HepG2 (cell line): Measurements from ENCODE around the gene ITM2A. TPM values are rescaled to one million over a fixed set of nuclear protein-coding genes. Genes with fewer than 3 reads are reported as not detected.

Experiments used
- ATAC-seq: fragments of 200-7000 bp; cut with Tn5 transposase; 3 replicates; pipeline ENCODE4 v1.9.1; 2020; ENCODE audit warnings: mild to moderate bottlenecking, moderate library complexity
- BruUV-seq: library from RNA; stranded (reverse); fragments of 400-500 nt; replicated peaks from 2 replicates; lab custom pipeline; 2021; lab: Mats Ljungman, UMichigan
- CTCF ChIA-PET: fragments of 300-600 bp; formaldehyde crosslinking; extraction: SDS; loops from one replicate; lab custom pipeline; 2021; ENCODE audit warnings: low total read pairs, inconsistent platforms, low intra/inter-chr PET ratio; lab: Yijun Ruan, JAX
- POLR2A ChIA-PET: fragments of 350-600 bp; sonication (Branson Sonifier 250); formaldehyde crosslinking; loops from one replicate; lab custom pipeline; 2020; ENCODE audit warnings: antibody characterized with exemption, inconsistent platforms; lab: Yijun Ruan, JAX
- DNase-seq: peaks from one replicate; pipeline ENCODE4 v3.0.0-alpha.2; 2015; ENCODE audit warnings: low spot score
- FAIRE-seq: peaks from 3 replicates; lab custom pipeline; 2011; peaks lifted over from hg19 to GRCh38; lab: Jason Lieb, UNC
- H2AFZ ChIP-seq: one replicate; pipeline ENCODE4 v1.6.1; 2011; ENCODE audit warnings: low read length, inconsistent platforms
- H3K27ac ChIP-seq: fragments of 300-600 bp; 3 replicates; pipeline ENCODE4 v1.8.0; 2011; ENCODE audit warnings: mixed run types, mild to moderate bottlenecking, mixed read lengths, low read length, inconsistent platforms; ENCODE audit not compliant: insufficient read depth; ENCODE audit errors: extremely low read length
- H3K27me3 ChIP-seq, 2 experiments: fragments of 200-600 bp in 1 of 2; 2 replicates in 1 of 2; 3 replicates in 1 of 2; pipeline versions ENCODE4 v1.6.0 to v1.8.0; 2011; ENCODE audit warnings: low read length in 2 of 2, mild to moderate bottlenecking in 2 of 2, moderate library complexity in 2 of 2, inconsistent platforms in 1 of 2; ENCODE audit not compliant: insufficient read depth in 2 of 2, control insufficient read depth in 1 of 2
- H3K36me3 ChIP-seq, 2 experiments: fragments of 200-600 bp in 1 of 2; replicated peaks in 1 of 2; 2 replicates in 1 of 2; 3 replicates in 1 of 2; pipeline versions ENCODE4 v1.5.1 to v1.8.0; 2011; ENCODE audit warnings: low read length in 2 of 2, inconsistent platforms in 1 of 2; ENCODE audit not compliant: insufficient read depth in 2 of 2, control insufficient read depth in 1 of 2
- H3K4me1 ChIP-seq: 2 replicates; pipeline ENCODE4 v1.5.1; 2012; ENCODE audit warnings: low read length, inconsistent platforms; ENCODE audit not compliant: insufficient read depth
- H3K4me2 ChIP-seq: 2 replicates; pipeline ENCODE4 v1.6.0; 2011; ENCODE audit warnings: low read depth, low read length, inconsistent platforms
- H3K4me3 ChIP-seq, 3 experiments: fragments of 200-600 bp in 1 of 3; sonication (generic), shearing (Covaris generic) in 1 of 3; replicated peaks in 1 of 3; 2 replicates each; pipeline ENCODE4 v1.5.1; 2011 to 2016; ENCODE audit warnings: low read length in 3 of 3, inconsistent platforms in 2 of 3, low read depth in 2 of 3, mild to moderate bottlenecking in 2 of 3, control low read depth in 1 of 3, mixed read lengths in 1 of 3; ENCODE audit not compliant: insufficient read depth in 1 of 3
- H3K79me2 ChIP-seq: one replicate; pipeline ENCODE4 v1.6.1; 2011; ENCODE audit warnings: low read length, inconsistent platforms; ENCODE audit not compliant: insufficient read depth
- H3K9ac ChIP-seq: 2 replicates; pipeline ENCODE4 v1.6.0; 2011; ENCODE audit warnings: mild to moderate bottlenecking, low read depth, low read length, inconsistent platforms; ENCODE audit not compliant: insufficient read depth
- H3K9me3 ChIP-seq: 2 replicates; pipeline ENCODE4 v1.5.1; 2012; ENCODE audit warnings: mild to moderate bottlenecking, low read length
- H4K20me1 ChIP-seq: 2 replicates; pipeline ENCODE4 v1.6.0; 2011; ENCODE audit warnings: inconsistent platforms, mild to moderate bottlenecking, low read length, moderate library complexity; ENCODE audit not compliant: insufficient read depth
- AKAP8 ChIP-seq: sonication (generic); formaldehyde crosslinking; IDR thresholded peaks from 2 replicates; pipeline ENCODE4 v1.5.1; 2020; ENCODE audit warnings: mild to moderate bottlenecking, missing genetic modification reagents
- CREM ChIP-seq, 2 experiments: sonication (generic) in 1 of 2; formaldehyde crosslinking in 1 of 2; IDR thresholded peaks; 2 replicates each; pipeline versions ENCODE4 v1.4.0 to v1.6.1; 2016 to 2020; ENCODE audit warnings: antibody characterized with exemption in 1 of 2, mild to moderate bottlenecking in 1 of 2, missing genetic modification reagents in 1 of 2
- HDAC6 ChIP-seq: fragments of 200-600 bp; sonication (generic); IDR thresholded peaks from 2 replicates; pipeline ENCODE4 v1.7.0; 2017; ENCODE audit warnings: mild to moderate bottlenecking, antibody characterized with exemption, low read length, low read depth
- HNRNPK ChIP-seq: fragments of 200-400 bp; formaldehyde crosslinking; IDR thresholded peaks from 2 replicates; pipeline ENCODE4 v1.6.1; 2018; ENCODE audit warnings: low read length, low read depth, moderate library complexity, mild to moderate bottlenecking; ENCODE audit not compliant: poor library complexity, severe bottlenecking
- MIER3 ChIP-seq: IDR thresholded peaks from 2 replicates; pipeline ENCODE4 v1.6.1; 2016; ENCODE audit warnings: missing compliant biosample characterization, borderline replicate concordance
- NFKBIZ ChIP-seq: IDR thresholded peaks from 2 replicates; pipeline ENCODE4 v1.6.1; 2018; ENCODE audit warnings: missing genetic modification reagents, missing compliant biosample characterization
- NR1H2 ChIP-seq: sonication (generic); formaldehyde crosslinking; IDR thresholded peaks from 2 replicates; pipeline ENCODE4 v1.8.1; 2022; ENCODE audit warnings: low read depth, missing genetic modification reagents, borderline replicate concordance
- PHF5A ChIP-seq: IDR thresholded peaks from one replicate; pipeline ENCODE4 v1.6.1; 2018; ENCODE audit warnings: low read depth, missing genetic modification reagents; ENCODE audit not compliant: unreplicated experiment
- THAP7 ChIP-seq: sonication (generic); formaldehyde crosslinking; IDR thresholded peaks from 2 replicates; pipeline ENCODE4 v1.8.1; 2023; ENCODE audit warnings: mild to moderate bottlenecking, missing genetic modification reagents
- ZFP36L1 ChIP-seq: sonication (generic); formaldehyde crosslinking; IDR thresholded peaks from 2 replicates; pipeline ENCODE4 v1.8.0; 2022; ENCODE audit warnings: mild to moderate bottlenecking, missing genetic modification reagents, moderate library complexity
- ZNF644 ChIP-seq: IDR thresholded peaks from 2 replicates; pipeline ENCODE4 v1.6.1; 2016; ENCODE audit warnings: low read depth
- ZNF678 ChIP-seq: sonication (generic); formaldehyde crosslinking; IDR thresholded peaks from 2 replicates; pipeline ENCODE4 v1.4.0; 2020; ENCODE audit warnings: mild to moderate bottlenecking, missing genetic modification reagents
- ZNF703 ChIP-seq: sonication (generic); formaldehyde crosslinking; IDR thresholded peaks from 2 replicates; pipeline ENCODE4 v1.5.1; 2020; ENCODE audit warnings: missing genetic modification reagents, mild to moderate bottlenecking, moderate library complexity, borderline replicate concordance
- ZNF773 ChIP-seq: sonication (generic); formaldehyde crosslinking; IDR thresholded peaks from 2 replicates; pipeline ENCODE4 v1.4.0; 2020; ENCODE audit warnings: missing genetic modification reagents, borderline replicate concordance
- ZNF776 ChIP-seq: sonication (generic); formaldehyde crosslinking; IDR thresholded peaks from 2 replicates; pipeline ENCODE4 v1.4.0; 2020; ENCODE audit warnings: mild to moderate bottlenecking, missing genetic modification reagents
- WGBS: methylation state at CpG from one replicate; pipeline ENCODE4 v1.1.6; 2017; ENCODE audit warnings: low lambda C conversion rate; 5-methylcytosine and 5-hydroxymethylcytosine counted together
- in situ Hi-C: cut with HindIII; loops from 2 replicates; pipeline ENCODE4 v1.10.0; 2017; ENCODE audit warnings: low pct_unique_long_range_greater_than_20kb; ENCODE audit not compliant: extremely low pct_ligation_motif_present
- intact Hi-C: fragments of 100-400 bp; cut with micrococcal nuclease; formaldehyde crosslinking; loops from one replicate; pipeline ENCODE4 v1.10.0; 2022; ENCODE audit not compliant: unreplicated experiment
- polyA plus RNA-seq, 8 experiments: library from polyadenylated mRNA; depleted of rRNA in 3 of 8; stranded (reverse) in 7 of 8; unstranded in 1 of 8; fragments of >200 nt; fragmentation: Illumina TruSeq in 4 of 8; extraction: Trizol in 4 of 8; gene quantifications; 2 replicates each; pipeline versions ENCODE4 v1.2.1 to v1.2.3, GENCODE V29; 2011 to 2016; ENCODE audit warnings: low read depth in 4 of 8, missing spikeins in 1 of 8, mixed read lengths in 1 of 8; ENCODE audit not compliant: insufficient read depth in 1 of 8
- total RNA-seq, 5 experiments: library from RNA; depleted of rRNA; stranded (reverse); fragments of >200 nt; fragmentation: Illumina TruSeq; extraction: Trizol; gene quantifications; 2 replicates each; pipeline ENCODE4 v1.2.3, GENCODE V29; 2016; ENCODE audit warnings: low read depth in 1 of 5
- TF ChIP-seq, protein P1 (sequence below): sonication (generic); formaldehyde crosslinking; conservative IDR thresholded peaks from 2 replicates; pipeline ENCODE4 v1.4.0; 2020; ENCODE audit warnings: mild to moderate bottlenecking, missing genetic modification reagents, moderate library complexity
- TF ChIP-seq, protein P2 (sequence below): sonication (generic); formaldehyde crosslinking; IDR thresholded peaks from 2 replicates; pipeline ENCODE4 v1.5.0; 2020; ENCODE audit warnings: missing genetic modification reagents, mild to moderate bottlenecking, borderline replicate concordance

ITM2A gene
- total and polyA plus RNA-seq, 2 of the 13 experiments (the other 11 are each of a cell fraction or from before 2014, with no cell fraction given): not detected

DNA sequence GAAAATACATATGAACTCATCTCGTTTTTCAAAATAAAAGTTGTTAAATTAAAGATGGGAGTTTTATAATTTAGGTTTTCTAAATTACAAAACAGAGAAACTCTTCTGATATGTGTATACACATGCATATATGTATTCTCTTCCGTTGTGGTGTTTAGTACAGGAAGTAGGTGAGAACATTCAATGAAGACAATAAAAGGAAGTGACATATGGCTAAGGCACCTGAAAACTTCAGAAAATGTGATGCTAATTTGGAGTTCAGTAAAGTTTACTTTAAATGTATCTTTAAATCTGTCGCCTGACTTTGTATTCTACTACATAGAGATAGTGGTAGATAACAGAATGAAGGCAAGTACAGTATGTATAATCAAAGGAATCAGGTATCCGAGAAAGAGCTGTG, 33.5 kb upstream of the ITM2A start (continued):
- TF ChIP-seq, protein P1, sequence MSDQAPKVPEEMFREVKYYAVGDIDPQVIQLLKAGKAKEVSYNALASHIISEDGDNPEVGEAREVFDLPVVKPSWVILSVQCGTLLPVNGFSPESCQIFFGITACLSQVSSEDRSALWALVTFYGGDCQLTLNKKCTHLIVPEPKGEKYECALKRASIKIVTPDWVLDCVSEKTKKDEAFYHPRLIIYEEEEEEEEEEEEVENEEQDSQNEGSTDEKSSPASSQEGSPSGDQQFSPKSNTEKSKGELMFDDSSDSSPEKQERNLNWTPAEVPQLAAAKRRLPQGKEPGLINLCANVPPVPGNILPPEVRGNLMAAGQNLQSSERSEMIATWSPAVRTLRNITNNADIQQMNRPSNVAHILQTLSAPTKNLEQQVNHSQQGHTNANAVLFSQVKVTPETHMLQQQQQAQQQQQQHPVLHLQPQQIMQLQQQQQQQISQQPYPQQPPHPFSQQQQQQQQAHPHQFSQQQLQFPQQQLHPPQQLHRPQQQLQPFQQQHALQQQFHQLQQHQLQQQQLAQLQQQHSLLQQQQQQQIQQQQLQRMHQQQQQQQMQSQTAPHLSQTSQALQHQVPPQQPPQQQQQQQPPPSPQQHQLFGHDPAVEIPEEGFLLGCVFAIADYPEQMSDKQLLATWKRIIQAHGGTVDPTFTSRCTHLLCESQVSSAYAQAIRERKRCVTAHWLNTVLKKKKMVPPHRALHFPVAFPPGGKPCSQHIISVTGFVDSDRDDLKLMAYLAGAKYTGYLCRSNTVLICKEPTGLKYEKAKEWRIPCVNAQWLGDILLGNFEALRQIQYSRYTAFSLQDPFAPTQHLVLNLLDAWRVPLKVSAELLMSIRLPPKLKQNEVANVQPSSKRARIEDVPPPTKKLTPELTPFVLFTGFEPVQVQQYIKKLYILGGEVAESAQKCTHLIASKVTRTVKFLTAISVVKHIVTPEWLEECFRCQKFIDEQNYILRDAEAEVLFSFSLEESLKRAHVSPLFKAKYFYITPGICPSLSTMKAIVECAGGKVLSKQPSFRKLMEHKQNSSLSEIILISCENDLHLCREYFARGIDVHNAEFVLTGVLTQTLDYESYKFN (CRISPR knock-in tag): no peak
- TF ChIP-seq NFKBIZ (CRISPR knock-in tag) (no peak), ZNF773 (no peak), PHF5A (CRISPR knock-in tag) (no peak), HNRNPK (no peak)

DNA sequence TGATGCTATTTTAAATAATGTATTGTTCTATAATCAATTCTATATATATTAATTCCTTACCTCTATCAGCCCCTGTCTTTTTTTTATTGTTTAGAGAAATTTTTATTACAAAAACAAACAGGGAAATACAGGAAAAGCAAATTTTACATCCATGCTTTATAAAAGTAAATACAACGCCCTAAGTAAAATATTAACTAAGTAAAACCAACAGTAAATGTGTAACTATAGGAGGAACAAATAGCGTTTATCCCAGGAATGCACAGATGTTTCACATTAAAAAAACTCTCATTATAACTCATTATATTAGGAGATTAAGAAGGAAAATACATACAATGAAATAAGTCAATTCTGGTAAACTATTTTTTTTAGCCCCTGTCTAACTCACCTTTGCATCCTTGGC, 8.2 kb upstream of the ITM2A start:
- Histone ChIP-seq H3K9me3 (no peaks in the 10 kb centered on the region), H2AFZ (no peak overlapping the region), H3K27ac (no peak overlapping the region), H3K4me3 (no peak overlapping the region), H3K36me3 (no peaks in the 10 kb centered on the region), H3K9ac (no peak overlapping the region), H4K20me1 (no peaks in the 10 kb centered on the region), H3K27me3 (no peaks in the 10 kb centered on the region), H3K4me1 (no peaks in the 10 kb centered on the region), H3K79me2 (no peaks in the 10 kb centered on the region), H3K4me2 (no peak overlapping the region)
- intact Hi-C loops: no loop called here
- WGBS: 0% methylated on average over 2 of the region's 2 CpGs
- ChIA-PET POLR2A (no interaction called here), CTCF (no interaction called here)
- TF ChIP-seq ZNF678 (CRISPR knock-in tag) (no peak), ZNF703 (no peak), MIER3 (no peak), THAP7 (no peak), CREM (IDR thresholded peaks at IDR 0.05) (no peak), CREM (CRISPR knock-in tag; IDR thresholded peaks at IDR 0.05) (no peak), ZNF776 (CRISPR knock-in tag) (no peak), NR1H2 (no peak), ZNF644 (CRISPR knock-in tag) (no peak), HNRNPK (no peak), AKAP8 (CRISPR knock-in tag) (no peak), HDAC6 (no peak), ZFP36L1 (no peak)
- TF ChIP-seq, protein P2, sequence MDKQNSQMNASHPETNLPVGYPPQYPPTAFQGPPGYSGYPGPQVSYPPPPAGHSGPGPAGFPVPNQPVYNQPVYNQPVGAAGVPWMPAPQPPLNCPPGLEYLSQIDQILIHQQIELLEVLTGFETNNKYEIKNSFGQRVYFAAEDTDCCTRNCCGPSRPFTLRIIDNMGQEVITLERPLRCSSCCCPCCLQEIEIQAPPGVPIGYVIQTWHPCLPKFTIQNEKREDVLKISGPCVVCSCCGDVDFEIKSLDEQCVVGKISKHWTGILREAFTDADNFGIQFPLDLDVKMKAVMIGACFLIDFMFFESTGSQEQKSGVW (CRISPR knock-in tag): no peak
- FAIRE-seq: no peak
- in situ Hi-C loops: no loop called here
- no peak for ATAC-seq
- no TSS peak for BruUV-seq
- no peak for DNase-seq
